Renal cortex interstitium (tissue), 15 donors: ENCODE results near the gene APIP. TPM values are rescaled to one million over a fixed set of nuclear protein-coding genes. Genes with fewer than 3 reads are reported as not detected.
A peak's percentile ranks its signal among the peaks of the same experiment; 100 is the strongest.

Experiments used
- DNase-seq, 11 donors: peaks; one replicate each; pipeline ENCODE4 v3.0.0-alpha.2; 2013; ENCODE audit warnings: low read depth in 9 of 11, low spot score in 4 of 11; ENCODE audit errors: extremely low read depth in 1 of 11
- long read RNA-seq, 16 experiments: transcript quantifications; one replicate each; lab custom pipeline, GENCODE V29; 2026
- polyA plus RNA-seq, 3 donors: library from polyadenylated mRNA; unstranded; fragments of 120-200 nt; gene quantifications; one replicate each; pipeline ENCODE4 v1.2.1, GENCODE V29; 2013; ENCODE audit not compliant: insufficient read length in 3 of 3

APIP gene
- polyA plus RNA-seq = 10 to 100 TPM; 38.0 to 44.2 (median 39.0) TPM
- long read RNA-seq, donor 1, transcript APIP-201 (7 exons, 1,366 nt) = major isoform, 6 of 10 reads
- long read RNA-seq, donor 1, partial matches to known transcripts = 0 of 10 reads
- long read RNA-seq, donor 1, other reads (novel, unspliced or antisense) = 0 of 10 reads
- long read RNA-seq, donor 2, transcript APIP-201 (7 exons, 1,366 nt) = major isoform, 8 of 9 reads
- long read RNA-seq, donor 2, partial matches to known transcripts = 0 of 9 reads
- long read RNA-seq, donor 2, other reads (novel, unspliced or antisense) = 0 of 9 reads
- long read RNA-seq, donor 3, transcript APIP-201 (7 exons, 1,366 nt) = major isoform, 23 of 48 reads
- long read RNA-seq, donor 3, partial matches to known transcripts = 15 of 48 reads
- long read RNA-seq, donor 3, other reads (novel, unspliced or antisense) = 10 of 48 reads
- long read RNA-seq, donor 4, transcript APIP-201 (7 exons, 1,366 nt) = major isoform, 18 of 47 reads
- long read RNA-seq, donor 4, partial matches to known transcripts = 26 of 47 reads
- long read RNA-seq, donor 4, other reads (novel, unspliced or antisense) = 0 of 47 reads
- long read RNA-seq, donor 5 = 0 reads
- long read RNA-seq, donor 6, transcript APIP-201 (7 exons, 1,366 nt) = major isoform, 20 of 22 reads
- long read RNA-seq, donor 6, partial matches to known transcripts = 0 of 22 reads
- long read RNA-seq, donor 6, other reads (novel, unspliced or antisense) = 0 of 22 reads
- long read RNA-seq, donor 7, transcript APIP-201 (7 exons, 1,366 nt) = major isoform, 19 of 36 reads
- long read RNA-seq, donor 7, partial matches to known transcripts = 14 of 36 reads
- long read RNA-seq, donor 7, other reads (novel, unspliced or antisense) = 0 of 36 reads
- long read RNA-seq, donor 8, transcript APIP-201 (7 exons, 1,366 nt) = major isoform, 37 of 84 reads
- long read RNA-seq, donor 8, partial matches to known transcripts = 38 of 84 reads
- long read RNA-seq, donor 8, other reads (novel, unspliced or antisense) = 9 of 84 reads
- long read RNA-seq, donor 9, transcript APIP-201 (7 exons, 1,366 nt) = major isoform, 16 of 16 reads
- long read RNA-seq, donor 9, partial matches to known transcripts = 0 of 16 reads
- long read RNA-seq, donor 9, other reads (novel, unspliced or antisense) = 0 of 16 reads
- long read RNA-seq, donor 10, transcript APIP-201 (7 exons, 1,366 nt) = major isoform, 18 of 18 reads
- long read RNA-seq, donor 10, partial matches to known transcripts = 0 of 18 reads
- long read RNA-seq, donor 10, other reads (novel, unspliced or antisense) = 0 of 18 reads
- long read RNA-seq, donor 11, transcript APIP-201 (7 exons, 1,366 nt) = major isoform, 11 of 11 reads
- long read RNA-seq, donor 11, partial matches to known transcripts = 0 of 11 reads
- long read RNA-seq, donor 11, other reads (novel, unspliced or antisense) = 0 of 11 reads
- long read RNA-seq, donor 12, transcript APIP-201 (7 exons, 1,366 nt) = major isoform, 7 of 7 reads
- long read RNA-seq, donor 12, partial matches to known transcripts = 0 of 7 reads
- long read RNA-seq, donor 12, other reads (novel, unspliced or antisense) = 0 of 7 reads
- long read RNA-seq, donor 13 = 0 reads
- long read RNA-seq, donor 14, transcript APIP-201 (7 exons, 1,366 nt) = major isoform, 19 of 19 reads
- long read RNA-seq, donor 14, partial matches to known transcripts = 0 of 19 reads
- long read RNA-seq, donor 14, other reads (novel, unspliced or antisense) = 0 of 19 reads
- long read RNA-seq, donor 15, transcript APIP-201 (7 exons, 1,366 nt) = major isoform, 9 of 9 reads
- long read RNA-seq, donor 15, partial matches to known transcripts = 0 of 9 reads
- long read RNA-seq, donor 15, other reads (novel, unspliced or antisense) = 0 of 9 reads
- long read RNA-seq, donor 16, transcript APIP-201 (7 exons, 1,366 nt) = major isoform, 56 of 110 reads
- long read RNA-seq, donor 16, partial matches to known transcripts = 26 of 110 reads
- long read RNA-seq, donor 16, other reads (novel, unspliced or antisense) = 28 of 110 reads

GRCh38 chr11:34916015-34916842 lies at the start of gene APIP, which contains the start of gene PDHX:
TSS of gene APIP (minus strand) at chr11:34916379. CDS start at chr11:34916284, 95 bp downstream.
TSS of gene PDHX (plus strand) at chr11:34916618. CDS start at chr11:34916656, 38 bp downstream.
- peak; percentile 89 to 99 (median 96) for DNase-seq

- no peak for DNase-seq
Measured at GRCh38 chr11:34964610-34965331, 48.6 kb upstream of the APIP start.

- DNase-seq = no peak
Measured at GRCh38 chr11:34963351-34963750, 47.2 kb upstream of the APIP start.

- no peak for DNase-seq
Measured at GRCh38 chr11:34962034-34962433, 45.9 kb upstream of the APIP start.

GRCh38 chr11:34960277-34960676 lies 44.1 kb upstream of the APIP start:
- DNase-seq = no peak

- DNase-seq = no peak
Measured at GRCh38 chr11:34959770-34960169, 43.6 kb upstream of the APIP start.

GRCh38 chr11:34957606-34958005 lies 41.4 kb upstream of the APIP start:
- DNase-seq = no peak

- no peak for DNase-seq
Measured at GRCh38 chr11:34957206-34957605, 41.0 kb upstream of the APIP start.

GRCh38 chr11:34953955-34954354 lies 37.8 kb upstream of the APIP start:
- no peak for DNase-seq

- no peak for DNase-seq
Measured at GRCh38 chr11:34948696-34949095, 32.5 kb upstream of the APIP start.

GRCh38 chr11:34944692-34945091 lies 28.5 kb upstream of the APIP start:
- no peak for DNase-seq

GRCh38 chr11:34941688-34942087 lies 25.5 kb upstream of the APIP start:
- no peak for DNase-seq

GRCh38 chr11:34940026-34940677 lies 24.0 kb upstream of the APIP start:
- no peak for DNase-seq

GRCh38 chr11:34938611-34939010 lies 22.4 kb upstream of the APIP start:
- DNase-seq = no peak

GRCh38 chr11:34936945-34937629 lies 20.9 kb upstream of the APIP start:
- DNase-seq = no peak
